GM10248 (cell line): ENCODE results near the gene STAP2.

Experiments
- CTCF ChIA-PET: fragments of 300-600 bp; sonication (Branson Sonifier 250); formaldehyde crosslinking; extraction: SDS; loops from one replicate; lab custom pipeline; 2021; ENCODE audit warnings: antibody characterized with exemption; lab: Yijun Ruan, JAX
- POLR2A ChIA-PET: fragments of 350-650 bp; sonication (Branson Sonifier 250); formaldehyde crosslinking; extraction: SDS; loops from one replicate; lab custom pipeline; 2020; ENCODE audit warnings: antibody characterized with exemption; lab: Yijun Ruan, JAX
- DNase-seq: peaks from one replicate; pipeline ENCODE4 v3.0.0; 2012; ENCODE audit errors: extremely low spot score
- CTCF ChIP-seq: IDR thresholded peaks from 2 replicates; pipeline ENCODE4 v1.5.1; 2012; ENCODE audit warnings: mild to moderate bottlenecking, low read depth; ENCODE audit errors: extremely low read depth, missing control alignments, control extremely low read depth

The STAP2 gene

GRCh38 chr19:4378886-4379285 lies 40.3 kb upstream of the STAP2 start:
- TF ChIP-seq CTCF = no peak
- no peak for DNase-seq
- ChIA-PET CTCF (interaction anchor here (1.0 to 6.4 kb wide), 5 partner anchors 9 to 112 kb away, joined by 3 to 45 read pairs (median 7); partner anchors contain the start of genes CHAF1A and SH3GL1), POLR2A (interaction anchor here (0.5 kb wide), 1 partner anchor 15 kb away, joined by 10 read pairs; no protein-coding TSS in a partner anchor)

- ChIA-PET POLR2A (interaction anchor here (0.6 to 2.2 kb wide), 3 partner anchors 34 to 1229 kb away, joined by 3 to 9 read pairs (median 4); partner anchors contain the start of gene MPND), CTCF (interaction anchor here (0.9 to 6.4 kb wide), 6 partner anchors 8 to 144 kb away, joined by 3 to 45 read pairs (median 10); partner anchors contain the start of genes CHAF1A and SH3GL1)
- no peak for TF ChIP-seq CTCF
- DNase-seq = no peak
Measured at GRCh38 chr19:4376991-4377781, 38.6 kb upstream of the STAP2 start.

GRCh38 chr19:4376671-4376990 lies 38.0 kb upstream of the STAP2 start:
- TF ChIP-seq CTCF = no peak
- POLR2A ChIA-PET = interaction anchor here (0.6 to 2.2 kb wide), 3 partner anchors 34 to 1229 kb away, joined by 3 to 9 read pairs (median 4); partner anchors contain the start of gene MPND
- no peak for DNase-seq
- CTCF ChIA-PET = interaction anchor here (0.9 to 3.1 kb wide), 6 partner anchors 8 to 144 kb away, joined by 3 to 34 read pairs (median 7); partner anchors contain the start of genes CHAF1A and SH3GL1

- TF ChIP-seq CTCF = no peak
- ChIA-PET POLR2A (interaction anchor here (0.6 to 2.2 kb wide), 3 partner anchors 13 to 1228 kb away, joined by 3 to 9 read pairs (median 4); partner anchors contain the start of gene MPND), CTCF (interaction anchor here (0.9 to 3.1 kb wide), 15 partner anchors 7 to 143 kb away, joined by 3 to 34 read pairs (median 4); partner anchors contain the start of genes CHAF1A, MPND, SH3GL1 and STAP2)
- DNase-seq = no peak
Measured at GRCh38 chr19:4376028-4376670, 37.5 kb upstream of the STAP2 start.

- ChIA-PET CTCF (interaction anchor here (0.9 to 3.1 kb wide), 13 partner anchors 8 to 108 kb away, joined by 3 to 34 read pairs (median 3); partner anchors contain the start of genes CHAF1A, MPND, SH3GL1 and STAP2), POLR2A (interaction anchor here (0.5 to 2.2 kb wide), 3 partner anchors 12 to 32 kb away, joined by 3 to 9 read pairs (median 3); partner anchors contain the start of gene MPND)
- peak; percentile 59 for DNase-seq
- peak; percentile 35 for TF ChIP-seq CTCF
Measured at GRCh38 chr19:4375164-4376027, 36.8 kb upstream of the STAP2 start.
